Right lobe of liver (tissue), 6 donors: ENCODE measurements around the gene SLC28A1. TPM values are rescaled to one million over a fixed set of nuclear protein-coding genes. Genes with fewer than 3 reads are reported as not detected.

Experiments
- ATAC-seq, 4 donors: fragments of 200-7000 bp; cut with Tn5 transposase; one replicate each; pipeline ENCODE4 v1.9.1; 2020; ENCODE audit warnings: mild to moderate bottlenecking in 4 of 4, moderate library complexity in 4 of 4
- DNase-seq, 3 donors: peaks; one replicate each; pipeline ENCODE4 v3.0.0-alpha.2; 2020
- H3K27ac ChIP-seq, 3 donors: fragments of 200-600 bp; one replicate each; pipeline ENCODE4 v1.8.0; 2022
- H3K27me3 ChIP-seq, 2 donors: fragments of 200-600 bp; one replicate each; pipeline ENCODE4 v1.8.0; 2022
- H3K36me3 ChIP-seq, 4 donors: fragments of 200-600 bp; sonication (generic) in 1 of 4; one replicate each; pipeline versions ENCODE4 v1.5.1 to v1.8.0; 2017 to 2022; ENCODE audit warnings: control low read depth in 1 of 4
- H3K4me1 ChIP-seq, 4 donors: fragments of 200-600 bp; sonication (generic) in 1 of 4; one replicate each; pipeline versions ENCODE4 v1.5.1 to v1.8.0; 2017 to 2022; ENCODE audit warnings: control low read depth in 1 of 4
- H3K4me3 ChIP-seq, 3 donors: fragments of 200-600 bp; one replicate each; pipeline ENCODE4 v1.8.0; 2022
- H3K9me3 ChIP-seq, 4 donors: fragments of 200-600 bp; sonication (generic) in 1 of 4; one replicate each; pipeline versions ENCODE4 v1.5.1 to v1.8.0; 2017 to 2022; ENCODE audit warnings: control low read depth in 1 of 4
- POLR2A ChIP-seq: fragments of 450-650 bp; IDR thresholded peaks from one replicate; pipeline ENCODE4 v1.6.1; 2017; ENCODE audit warnings: antibody characterized with exemption, mild to moderate bottlenecking
- WGBS: methylation state at CpG from one replicate; pipeline ENCODE4 v1.1.6; 2018; ENCODE audit warnings: low coverage, low lambda C conversion rate; ENCODE audit not compliant: insufficient coverage; ENCODE audit errors: missing lambda C conversion rate; 5-methylcytosine and 5-hydroxymethylcytosine counted together
- intact Hi-C, 2 donors: fragments of 100-400 bp; cut with DNase I; formaldehyde crosslinking; loops; one replicate each; pipeline versions ENCODE4 v1.11.2 to v1.14.1; 2022
- total RNA-seq, 6 experiments: library from RNA; depleted of rRNA in 2 of 6; stranded (reverse); fragments of >200 nt in 2 of 6; fragmentation: NEBNext Ultra II Directional in 3 of 6; extraction: Animal tissue kit (Norgen Biotek cat#: 25700) in 3 of 6; gene quantifications; one replicate each; pipeline versions ENCODE4 v1.1.0 to v1.2.4, GENCODE V29; 2016 to 2023
- TF ChIP-seq, protein P1 (sequence below), 4 donors: fragments of 200-600 bp in 3 of 4; fragments of 450-650 bp in 1 of 4; IDR thresholded peaks; one replicate each; pipeline versions ENCODE4 v1.5.1 to v1.8.0; 2016 to 2022; ENCODE audit warnings: antibody characterized with exemption in 4 of 4, mild to moderate bottlenecking in 2 of 4
- donor health status: DM: no; HTN: yes; CAD: no.
- donor health status: DM: no; HTN: no; CAD: no.
- donor health status: DM: no; HTN: no; CAD: no.
- donor health status: DM: no; HTN: yes; CAD: no.
- donor health status: DM: no; HTN: yes; CAD: no.

Gene SLC28A1
- total RNA-seq, 6 experiments from 2014 or later, result 33.2 to 75.4 (median 49.9) TPM

DNA sequence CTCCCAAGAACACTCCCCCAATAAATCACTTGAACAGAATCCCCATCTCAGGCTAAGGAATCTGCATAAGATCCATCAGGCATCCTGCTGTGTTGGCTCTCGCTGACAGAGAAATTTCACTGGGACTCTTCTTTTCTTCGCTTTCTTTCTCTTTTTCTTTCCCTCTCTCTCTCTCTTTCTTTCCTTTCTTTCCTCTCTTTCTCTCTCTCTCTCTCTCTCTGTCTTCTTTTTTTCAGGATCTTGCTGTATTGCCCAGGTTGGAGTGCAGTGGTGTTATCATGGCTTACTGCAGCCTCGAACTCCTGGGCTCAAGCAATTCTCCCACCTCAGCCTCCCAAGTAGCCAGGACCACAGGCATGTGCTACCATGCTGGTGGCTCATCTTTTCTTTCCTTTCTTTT, 4.5 kb upstream of the SLC28A1 start:
- Histone ChIP-seq H3K27me3 (no peaks in the 10 kb centered on the region), H3K4me3 (no peak overlapping the region), H3K36me3 (no peaks in the 10 kb centered on the region), H3K4me1 (peaks cover 0 to 16% (median 7%) of the 10 kb centered on the region in 4 donors), H3K9me3 (no peaks in the 10 kb centered on the region), H3K27ac (no peak overlapping the region)
- ATAC-seq (no peak), DNase-seq (no peak)
- TF ChIP-seq POLR2A, result no peak
- TF ChIP-seq, protein P1, sequence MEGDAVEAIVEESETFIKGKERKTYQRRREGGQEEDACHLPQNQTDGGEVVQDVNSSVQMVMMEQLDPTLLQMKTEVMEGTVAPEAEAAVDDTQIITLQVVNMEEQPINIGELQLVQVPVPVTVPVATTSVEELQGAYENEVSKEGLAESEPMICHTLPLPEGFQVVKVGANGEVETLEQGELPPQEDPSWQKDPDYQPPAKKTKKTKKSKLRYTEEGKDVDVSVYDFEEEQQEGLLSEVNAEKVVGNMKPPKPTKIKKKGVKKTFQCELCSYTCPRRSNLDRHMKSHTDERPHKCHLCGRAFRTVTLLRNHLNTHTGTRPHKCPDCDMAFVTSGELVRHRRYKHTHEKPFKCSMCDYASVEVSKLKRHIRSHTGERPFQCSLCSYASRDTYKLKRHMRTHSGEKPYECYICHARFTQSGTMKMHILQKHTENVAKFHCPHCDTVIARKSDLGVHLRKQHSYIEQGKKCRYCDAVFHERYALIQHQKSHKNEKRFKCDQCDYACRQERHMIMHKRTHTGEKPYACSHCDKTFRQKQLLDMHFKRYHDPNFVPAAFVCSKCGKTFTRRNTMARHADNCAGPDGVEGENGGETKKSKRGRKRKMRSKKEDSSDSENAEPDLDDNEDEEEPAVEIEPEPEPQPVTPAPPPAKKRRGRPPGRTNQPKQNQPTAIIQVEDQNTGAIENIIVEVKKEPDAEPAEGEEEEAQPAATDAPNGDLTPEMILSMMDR (IDR thresholded peaks at IDR 0.05), result no peak
- whole genome bisulfite sequencing, result 100% methylated on average over 1 of the region's 3 CpGs
- intact Hi-C loops, result loop anchor here in 1 of 2 donors (10.0 kb wide), 1 partner anchor 225 kb away; the partner anchor contains the start of genes NMB and WDR73

DNA sequence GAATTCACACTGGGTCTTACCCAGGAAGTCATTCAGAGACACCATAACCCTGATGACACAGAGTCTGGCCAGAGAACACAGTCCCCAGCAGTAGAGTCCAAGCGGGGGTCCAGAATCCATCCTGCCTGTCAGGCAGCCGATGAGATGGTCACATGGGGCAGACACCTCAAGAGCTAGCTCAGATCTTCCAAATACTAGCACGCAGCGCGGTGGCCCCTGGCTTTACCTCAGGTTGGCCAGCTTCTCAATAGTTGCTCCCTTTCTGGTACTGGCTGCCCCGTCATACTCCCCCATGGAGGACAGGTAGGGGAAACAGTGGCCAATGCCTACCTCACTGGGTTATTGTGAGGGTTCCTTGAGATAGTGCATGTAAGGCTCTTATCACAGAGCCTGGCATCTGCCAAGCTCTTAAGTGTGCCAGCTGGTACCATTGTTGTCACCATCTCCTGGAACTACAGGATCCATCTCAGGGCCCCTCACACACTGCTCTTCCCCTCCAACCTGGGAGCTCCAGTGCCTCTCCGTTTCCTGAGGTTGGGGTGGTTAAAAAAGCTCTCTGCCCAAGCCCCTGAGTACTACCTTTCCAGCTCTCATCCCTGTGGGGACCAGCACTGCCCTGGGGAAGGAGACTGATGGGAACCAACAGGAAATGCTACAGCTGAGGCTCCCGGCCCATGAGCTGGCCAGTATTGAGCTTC, 3.5 kb upstream of the SLC28A1 start:
- Histone ChIP-seq H3K36me3 (no peaks in the 10 kb centered on the region), H3K4me3 (no peak overlapping the region), H3K4me1 (peaks cover 0 to 17% (median 7%) of the 10 kb centered on the region in 4 donors), H3K27ac (no peak overlapping the region), H3K27me3 (no peaks in the 10 kb centered on the region), H3K9me3 (no peaks in the 10 kb centered on the region)
- WGBS, result 80% methylated on average over 2 of the region's 8 CpGs
- DNase-seq (no peak), ATAC-seq (no peak)
- intact Hi-C loops, result loop anchor here in 1 of 2 donors (10.0 kb wide), 1 partner anchor 226 kb away; the partner anchor contains the start of genes NMB and WDR73
- TF ChIP-seq POLR2A, result no peak
- TF ChIP-seq, protein P1 (IDR thresholded peaks at IDR 0.05), result no peak

DNA sequence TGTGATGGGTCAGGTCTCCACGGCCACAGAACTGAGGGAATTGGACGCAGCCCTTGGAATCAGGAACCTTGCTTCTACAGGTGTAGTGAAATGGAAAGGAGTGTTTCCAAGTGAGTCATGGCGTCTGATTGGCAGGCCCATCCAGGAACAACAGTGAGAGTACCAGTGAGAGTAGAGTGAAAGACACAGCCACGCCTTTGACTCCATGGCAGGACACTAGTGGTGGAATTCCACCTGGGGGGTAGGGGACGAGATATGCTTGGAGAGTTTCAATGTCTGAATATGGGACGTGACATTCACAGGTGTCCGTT, 3.0 kb upstream of the SLC28A1 start:
- Histone ChIP-seq H3K9me3 (no peaks in the 10 kb centered on the region), H3K36me3 (no peaks in the 10 kb centered on the region), H3K4me1 (peaks cover 0 to 22% (median 7%) of the 10 kb centered on the region in 4 donors), H3K4me3 (no peak overlapping the region), H3K27ac (no peak overlapping the region), H3K27me3 (no peaks in the 10 kb centered on the region)
- intact Hi-C loops, result loop anchor here in 1 of 2 donors (10.0 kb wide), 1 partner anchor 227 kb away; the partner anchor contains the start of genes NMB and WDR73
- no peak for ATAC-seq
- DNase-seq, result no peak
- TF ChIP-seq, protein P1 (IDR thresholded peaks at IDR 0.05), result no peak
- TF ChIP-seq POLR2A, result no peak
- WGBS, result 80% methylated on average over 1 of the region's 7 CpGs

DNA sequence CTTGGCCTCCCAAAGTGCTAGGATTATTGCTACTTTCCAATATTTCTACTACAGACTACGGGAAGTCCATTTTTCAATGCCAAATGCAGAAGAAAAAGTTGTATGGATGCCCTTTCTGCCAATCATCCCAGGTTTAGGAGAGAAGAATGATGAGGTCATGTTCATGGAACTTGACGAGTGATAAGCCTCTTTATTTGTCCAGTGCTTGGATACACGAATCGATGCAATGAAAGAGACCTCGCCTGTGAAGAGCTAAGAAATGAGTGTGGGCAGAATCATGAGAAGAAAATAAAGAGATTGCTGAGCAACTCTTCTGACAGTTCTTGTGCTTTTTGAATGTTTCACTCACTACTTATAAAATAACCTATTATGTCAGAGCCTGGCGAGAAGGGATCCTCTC, 996 bp upstream of the SLC28A1 start:
- DNase-seq (no peak), ATAC-seq (peak; percentile 31 to 46 (median 38))
- Histone ChIP-seq H3K4me1 (peaks cover 0 to 28% (median 10%) of the 10 kb centered on the region in 4 donors), H3K27ac (peak overlapping the region; percentile 95 to 98 (median 96)), H3K4me3 (no peak overlapping the region), H3K36me3 (no peaks in the 10 kb centered on the region), H3K27me3 (no peaks in the 10 kb centered on the region), H3K9me3 (no peaks in the 10 kb centered on the region)
- TF ChIP-seq POLR2A, result peak; percentile 68
- TF ChIP-seq, protein P1 (IDR thresholded peaks at IDR 0.05), result no peak
- 22% methylated on average over 6 of the region's 6 CpGs for WGBS
- intact Hi-C loops, result loop anchor here in 1 of 2 donors (10.0 kb wide), 1 partner anchor 229 kb away; the partner anchor contains the start of genes NMB and WDR73
